ENCODE measurements around the gene MUC3A. TPM values are rescaled to one million over a fixed set of nuclear protein-coding genes. Genes with fewer than 3 reads are reported as not detected.

MUC3A gene
- total and polyA plus RNA-seq, 2 experiments from 2014 or later = 4.9 to 9.4 TPM

GRCh38 chr7:100946111-100946510, 3.2 kb upstream of the MUC3A start:
- H3K4me3 ChIP-seq = no peak overlapping the region
- H3K4me1 ChIP-seq (ENCODE audit: insufficient read depth) = no peaks in the 10 kb centered on the region
- TF ChIP-seq CTCF (IDR thresholded peaks at IDR 0.05; ENCODE audit: poor library complexity) (no peak), EZH2 (IDR thresholded peaks at IDR 0.05; ENCODE audit: borderline replicate concordance) (no peak), EZH2phosphoT487 (IDR thresholded peaks at IDR 0.05; ENCODE audit: low read depth, severe bottlenecking, unreplicated experiment) (no peak)
- H2AFZ ChIP-seq = no peak overlapping the region
- no peaks in the 10 kb centered on the region for H3K36me3 ChIP-seq (replicated peaks; ENCODE audit: insufficient read depth, low read depth)
- no peak overlapping the region for H3K27ac ChIP-seq
- 92% methylated on average over 4 of the region's 4 CpGs for WGBS (ENCODE audit: low lambda C conversion rate, missing lambda C conversion rate)
- no peaks in the 10 kb centered on the region for H3K79me2 ChIP-seq
- H3K4me2 ChIP-seq = no peak overlapping the region
- H3K9me2 ChIP-seq (replicated peaks; ENCODE audit: insufficient read depth) = no peaks in the 10 kb centered on the region
- no peaks in the 10 kb centered on the region for H3K27me3 ChIP-seq
- H4K20me1 ChIP-seq (ENCODE audit: insufficient read depth, poor library complexity, severe bottlenecking) = no peaks in the 10 kb centered on the region
- H3K9me3 ChIP-seq (ENCODE audit: low read depth) = no peaks in the 10 kb centered on the region
- no peak for DNase-seq (ENCODE audit: low spot score)

- no peaks in the 10 kb centered on the region for H4K20me1 ChIP-seq (ENCODE audit: insufficient read depth, poor library complexity, severe bottlenecking)
- H2AFZ ChIP-seq = no peak overlapping the region
- H3K36me3 ChIP-seq (replicated peaks; ENCODE audit: insufficient read depth, low read depth) = no peaks in the 10 kb centered on the region
- TF ChIP-seq EZH2 (IDR thresholded peaks at IDR 0.05; ENCODE audit: borderline replicate concordance) (no peak), CTCF (IDR thresholded peaks at IDR 0.05; ENCODE audit: poor library complexity) (no peak), EZH2phosphoT487 (IDR thresholded peaks at IDR 0.05; ENCODE audit: low read depth, severe bottlenecking, unreplicated experiment) (no peak)
- H3K27ac ChIP-seq = no peak overlapping the region
- 92% methylated on average over 11 of the region's 11 CpGs for WGBS (ENCODE audit: low lambda C conversion rate, missing lambda C conversion rate)
- no peaks in the 10 kb centered on the region for H3K9me2 ChIP-seq (replicated peaks; ENCODE audit: insufficient read depth)
- DNase-seq (ENCODE audit: low spot score) = no peak
- no peaks in the 10 kb centered on the region for H3K27me3 ChIP-seq
- no peak overlapping the region for H3K4me3 ChIP-seq
- no peaks in the 10 kb centered on the region for H3K9me3 ChIP-seq (ENCODE audit: low read depth)
- H3K79me2 ChIP-seq = no peaks in the 10 kb centered on the region
- no peak overlapping the region for H3K4me2 ChIP-seq
- no peaks in the 10 kb centered on the region for H3K4me1 ChIP-seq (ENCODE audit: insufficient read depth)
These were observed 2.5 kb upstream of the MUC3A start for GRCh38 chr7:100946766-100947365.

- H3K79me2 ChIP-seq = no peaks in the 10 kb centered on the region
- WGBS (ENCODE audit: low lambda C conversion rate, missing lambda C conversion rate) = 91% methylated on average over 5 of the region's 5 CpGs
- no peak for TF ChIP-seq CTCF (IDR thresholded peaks at IDR 0.05; ENCODE audit: poor library complexity)
- TF ChIP-seq EZH2 (IDR thresholded peaks at IDR 0.05; ENCODE audit: borderline replicate concordance) = no peak
- TF ChIP-seq EZH2phosphoT487 (IDR thresholded peaks at IDR 0.05; ENCODE audit: low read depth, severe bottlenecking, unreplicated experiment) = no peak
These were observed 1.5 kb upstream of the MUC3A start for GRCh38 chr7:100947792-100948191.

More at GRCh38 chr7:100947792-100948191, 1.5 kb upstream of the MUC3A start:
- no peak for DNase-seq (ENCODE audit: low spot score)
- no peaks in the 10 kb centered on the region for H4K20me1 ChIP-seq (ENCODE audit: insufficient read depth, poor library complexity, severe bottlenecking)
- no peaks in the 10 kb centered on the region for H3K9me2 ChIP-seq (replicated peaks; ENCODE audit: insufficient read depth)
- H3K27me3 ChIP-seq = no peaks in the 10 kb centered on the region
- no peaks in the 10 kb centered on the region for H3K9me3 ChIP-seq (ENCODE audit: low read depth)
- H3K36me3 ChIP-seq (replicated peaks; ENCODE audit: insufficient read depth, low read depth) = no peaks in the 10 kb centered on the region
- no peaks in the 10 kb centered on the region for H3K4me1 ChIP-seq (ENCODE audit: insufficient read depth)
- no peak overlapping the region for H2AFZ ChIP-seq
- H3K4me3 ChIP-seq = no peak overlapping the region
- no peak overlapping the region for H3K27ac ChIP-seq
- no peak overlapping the region for H3K4me2 ChIP-seq
